ENCODE results near the gene PCDH9. TPM values are rescaled to one million over a fixed set of nuclear protein-coding genes. Genes with fewer than 3 reads are reported as not detected.

The PCDH9 gene
- total and polyA plus RNA-seq, 11 donors = 3.0 to 39.6 (median 21.6) TPM

GRCh38 chr13:66972659-66973058 lies 257.5 kb downstream of the PCDH9 start:
- intact Hi-C loops (cut with DNase I) = no loop called here
- no peaks in the 10 kb centered on the region for H3K36me3 ChIP-seq
- H3K27ac ChIP-seq = no peak overlapping the region
- no peaks in the 10 kb centered on the region for H3K9me3 ChIP-seq
- ATAC-seq = no peak
- H3K27me3 ChIP-seq = no peaks in the 10 kb centered on the region
- WGBS, 4 donors = 90 to 96% (median 94%) methylated on average over 3 of the region's 3 CpGs
- H3K4me3 ChIP-seq = no peak overlapping the region
- no peaks in the 10 kb centered on the region for H3K4me1 ChIP-seq
- no peak for TF ChIP-seq POLR2A (IDR thresholded peaks at IDR 0.05)
- TF ChIP-seq CTCF (IDR thresholded peaks at IDR 0.05) = no peak
- no peak for DNase-seq

- Histone ChIP-seq H3K27ac (no peak overlapping the region), H3K36me3 (no peaks in the 10 kb centered on the region), H3K27me3 (no peaks in the 10 kb centered on the region), H3K4me1 (no peaks in the 10 kb centered on the region), H3K9me3 (no peaks in the 10 kb centered on the region), H3K4me3 (no peak overlapping the region)
- intact Hi-C loops (cut with DNase I) = no loop called here
- ATAC-seq = no peak
- TF ChIP-seq POLR2A (IDR thresholded peaks at IDR 0.05) = no peak
- TF ChIP-seq CTCF (IDR thresholded peaks at IDR 0.05) = no peak
- no peak for DNase-seq
- WGBS, 4 donors = 84 to 90% (median 89%) methylated on average over 2 of the region's 2 CpGs
Observed at GRCh38 chr13:66971004-66971403, 259.1 kb downstream of the PCDH9 start.

GRCh38 chr13:66969291-66969690 lies 260.8 kb downstream of the PCDH9 start:
- 65 to 79% (median 73%) methylated on average over 1 of the region's 1 CpG for WGBS, 4 donors
- intact Hi-C loops (cut with DNase I) = loop anchor here in 1 of 10 donors (5.0 kb wide), 1 partner anchor 767 kb away; no protein-coding TSS in a partner anchor

More at GRCh38 chr13:66969291-66969690, 260.8 kb downstream of the PCDH9 start:
- Histone ChIP-seq H3K36me3 (no peaks in the 10 kb centered on the region), H3K27me3 (no peaks in the 10 kb centered on the region), H3K9me3 (no peaks in the 10 kb centered on the region), H3K4me1 (no peaks in the 10 kb centered on the region), H3K27ac (no peak overlapping the region), H3K4me3 (no peak overlapping the region)
- no peak for DNase-seq
- ATAC-seq = no peak
- no peak for TF ChIP-seq CTCF (IDR thresholded peaks at IDR 0.05)
- no peak for TF ChIP-seq POLR2A (IDR thresholded peaks at IDR 0.05)

Measured in heart left ventricle (tissue), 16 donors.